GM23338 (cell line): ENCODE results near the gene WNK2.

Source experiments
- CREB1 ChIP-seq: fragments of 250-450 bp; sonication (Bioruptor Pico); IDR thresholded peaks from 2 replicates; pipeline ENCODE4 v1.5.0; 2020; ENCODE audit warnings: low read depth, mild to moderate bottlenecking, moderate library complexity
- EZH2 ChIP-seq: fragments of 200-600 bp; sonication (generic); IDR thresholded peaks from one replicate; pipeline ENCODE4 v1.8.0; 2017; ENCODE audit warnings: antibody characterized with exemption, mild to moderate bottlenecking, low read depth; ENCODE audit not compliant: unreplicated experiment
- EZH2phosphoT487 ChIP-seq: fragments of 200-600 bp; sonication (generic); IDR thresholded peaks from one replicate; pipeline ENCODE4 v1.8.1; 2018; ENCODE audit warnings: antibody characterized with exemption; ENCODE audit not compliant: unreplicated experiment
- JUNB ChIP-seq: IDR thresholded peaks from one replicate; pipeline ENCODE4 v1.6.1; 2016; ENCODE audit warnings: antibody characterized with exemption; ENCODE audit not compliant: unreplicated experiment
- POLR2AphosphoS5 ChIP-seq: IDR thresholded peaks from 2 replicates; pipeline ENCODE4 v1.6.1; 2016; ENCODE audit warnings: antibody characterized with exemption, low read depth
- ZNF114 ChIP-seq: fragments of 250-450 bp; sonication (Bioruptor Pico); IDR thresholded peaks from 2 replicates; pipeline ENCODE4 v1.5.0; 2020; ENCODE audit warnings: mild to moderate bottlenecking, moderate library complexity
- TF ChIP-seq, protein P1 (sequence below): IDR thresholded peaks from one replicate; pipeline ENCODE4 v1.6.1; 2018; ENCODE audit warnings: antibody characterized with exemption; ENCODE audit not compliant: unreplicated experiment
- TF ChIP-seq, protein P2 (sequence below), 2 experiments: fragments of 200-600 bp in 1 of 2; sonication (generic) in 1 of 2; conservative IDR thresholded peaks; 2 replicates each; pipeline versions ENCODE4 v1.5.1 to v1.6.1; 2016 to 2017; ENCODE audit warnings: antibody characterized with exemption in 2 of 2, low read depth in 2 of 2, mild to moderate bottlenecking in 2 of 2, moderate library complexity in 1 of 2

DNA sequence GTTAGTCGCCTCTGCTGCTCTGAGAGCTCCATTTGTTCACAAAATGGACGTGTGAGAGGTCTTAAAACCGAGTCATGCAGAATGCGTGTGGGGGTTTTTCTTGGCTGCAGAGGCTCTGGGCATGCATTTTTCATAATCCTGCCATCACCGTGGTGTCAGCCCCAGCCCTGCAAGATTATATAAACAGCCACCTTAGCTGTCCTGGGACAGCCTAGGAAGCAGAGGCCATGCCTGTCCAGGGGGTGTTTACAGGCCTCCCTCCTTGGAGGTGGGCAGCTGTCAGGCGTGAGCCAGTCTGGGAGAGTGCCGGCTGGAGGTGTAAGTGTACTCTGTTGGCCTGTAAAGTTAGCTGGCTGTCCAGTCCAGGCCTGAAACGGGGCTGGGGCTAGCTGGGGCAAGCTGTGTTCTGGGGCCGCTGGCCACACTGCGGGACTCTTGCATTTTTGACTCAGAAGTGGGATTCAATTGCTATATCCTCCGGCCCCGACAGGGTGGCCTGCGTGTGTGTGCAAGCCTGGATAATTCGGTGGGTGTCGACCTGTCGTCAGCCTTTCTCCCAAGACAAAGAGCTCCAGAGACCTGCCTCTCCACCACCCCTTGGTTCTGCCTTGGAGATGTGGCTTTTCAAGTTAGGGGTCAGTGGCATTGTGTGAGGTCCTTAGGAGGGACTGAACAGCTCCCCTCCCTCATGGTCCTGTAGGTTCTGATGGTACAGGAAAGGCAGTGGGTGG lies 2.4 kb downstream of the WNK2 start:
- TF ChIP-seq, protein P1, sequence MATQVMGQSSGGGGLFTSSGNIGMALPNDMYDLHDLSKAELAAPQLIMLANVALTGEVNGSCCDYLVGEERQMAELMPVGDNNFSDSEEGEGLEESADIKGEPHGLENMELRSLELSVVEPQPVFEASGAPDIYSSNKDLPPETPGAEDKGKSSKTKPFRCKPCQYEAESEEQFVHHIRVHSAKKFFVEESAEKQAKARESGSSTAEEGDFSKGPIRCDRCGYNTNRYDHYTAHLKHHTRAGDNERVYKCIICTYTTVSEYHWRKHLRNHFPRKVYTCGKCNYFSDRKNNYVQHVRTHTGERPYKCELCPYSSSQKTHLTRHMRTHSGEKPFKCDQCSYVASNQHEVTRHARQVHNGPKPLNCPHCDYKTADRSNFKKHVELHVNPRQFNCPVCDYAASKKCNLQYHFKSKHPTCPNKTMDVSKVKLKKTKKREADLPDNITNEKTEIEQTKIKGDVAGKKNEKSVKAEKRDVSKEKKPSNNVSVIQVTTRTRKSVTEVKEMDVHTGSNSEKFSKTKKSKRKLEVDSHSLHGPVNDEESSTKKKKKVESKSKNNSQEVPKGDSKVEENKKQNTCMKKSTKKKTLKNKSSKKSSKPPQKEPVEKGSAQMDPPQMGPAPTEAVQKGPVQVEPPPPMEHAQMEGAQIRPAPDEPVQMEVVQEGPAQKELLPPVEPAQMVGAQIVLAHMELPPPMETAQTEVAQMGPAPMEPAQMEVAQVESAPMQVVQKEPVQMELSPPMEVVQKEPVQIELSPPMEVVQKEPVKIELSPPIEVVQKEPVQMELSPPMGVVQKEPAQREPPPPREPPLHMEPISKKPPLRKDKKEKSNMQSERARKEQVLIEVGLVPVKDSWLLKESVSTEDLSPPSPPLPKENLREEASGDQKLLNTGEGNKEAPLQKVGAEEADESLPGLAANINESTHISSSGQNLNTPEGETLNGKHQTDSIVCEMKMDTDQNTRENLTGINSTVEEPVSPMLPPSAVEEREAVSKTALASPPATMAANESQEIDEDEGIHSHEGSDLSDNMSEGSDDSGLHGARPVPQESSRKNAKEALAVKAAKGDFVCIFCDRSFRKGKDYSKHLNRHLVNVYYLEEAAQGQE: no peak
- no peak for TF ChIP-seq POLR2AphosphoS5
- TF ChIP-seq, protein P2, sequence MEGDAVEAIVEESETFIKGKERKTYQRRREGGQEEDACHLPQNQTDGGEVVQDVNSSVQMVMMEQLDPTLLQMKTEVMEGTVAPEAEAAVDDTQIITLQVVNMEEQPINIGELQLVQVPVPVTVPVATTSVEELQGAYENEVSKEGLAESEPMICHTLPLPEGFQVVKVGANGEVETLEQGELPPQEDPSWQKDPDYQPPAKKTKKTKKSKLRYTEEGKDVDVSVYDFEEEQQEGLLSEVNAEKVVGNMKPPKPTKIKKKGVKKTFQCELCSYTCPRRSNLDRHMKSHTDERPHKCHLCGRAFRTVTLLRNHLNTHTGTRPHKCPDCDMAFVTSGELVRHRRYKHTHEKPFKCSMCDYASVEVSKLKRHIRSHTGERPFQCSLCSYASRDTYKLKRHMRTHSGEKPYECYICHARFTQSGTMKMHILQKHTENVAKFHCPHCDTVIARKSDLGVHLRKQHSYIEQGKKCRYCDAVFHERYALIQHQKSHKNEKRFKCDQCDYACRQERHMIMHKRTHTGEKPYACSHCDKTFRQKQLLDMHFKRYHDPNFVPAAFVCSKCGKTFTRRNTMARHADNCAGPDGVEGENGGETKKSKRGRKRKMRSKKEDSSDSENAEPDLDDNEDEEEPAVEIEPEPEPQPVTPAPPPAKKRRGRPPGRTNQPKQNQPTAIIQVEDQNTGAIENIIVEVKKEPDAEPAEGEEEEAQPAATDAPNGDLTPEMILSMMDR (conservative IDR thresholded peaks at IDR 0.05; ENCODE audit: low read depth in 2 of 2): no peak
- TF ChIP-seq CREB1 (CRISPR knock-in tag): no peak
- TF ChIP-seq EZH2: no peak
- no peak for TF ChIP-seq JUNB
- no peak for TF ChIP-seq EZH2phosphoT487
- no peak for TF ChIP-seq ZNF114
